ENCODE results near the gene KDM2A.

DNA sequence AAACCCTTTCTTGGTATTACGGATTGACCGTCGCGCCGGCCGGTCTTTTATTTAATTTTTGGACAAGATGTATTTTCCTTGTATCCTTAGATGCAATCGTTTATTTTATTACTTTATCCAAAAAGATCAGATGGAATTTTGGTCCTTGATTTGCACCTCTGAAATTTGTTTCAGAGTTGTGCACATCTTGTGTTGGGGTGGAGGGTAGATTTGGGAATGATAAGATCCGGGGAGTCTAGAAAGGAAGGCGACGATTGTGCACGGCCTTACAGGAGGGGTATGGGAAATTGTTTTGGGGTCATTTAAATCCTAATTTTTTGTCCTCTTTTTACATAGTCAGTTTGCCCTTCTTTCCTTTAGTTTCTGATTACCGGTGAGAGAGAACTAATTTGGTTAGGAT is 1.4 kb downstream of the KDM2A start:
- TF ChIP-seq, protein P1, sequence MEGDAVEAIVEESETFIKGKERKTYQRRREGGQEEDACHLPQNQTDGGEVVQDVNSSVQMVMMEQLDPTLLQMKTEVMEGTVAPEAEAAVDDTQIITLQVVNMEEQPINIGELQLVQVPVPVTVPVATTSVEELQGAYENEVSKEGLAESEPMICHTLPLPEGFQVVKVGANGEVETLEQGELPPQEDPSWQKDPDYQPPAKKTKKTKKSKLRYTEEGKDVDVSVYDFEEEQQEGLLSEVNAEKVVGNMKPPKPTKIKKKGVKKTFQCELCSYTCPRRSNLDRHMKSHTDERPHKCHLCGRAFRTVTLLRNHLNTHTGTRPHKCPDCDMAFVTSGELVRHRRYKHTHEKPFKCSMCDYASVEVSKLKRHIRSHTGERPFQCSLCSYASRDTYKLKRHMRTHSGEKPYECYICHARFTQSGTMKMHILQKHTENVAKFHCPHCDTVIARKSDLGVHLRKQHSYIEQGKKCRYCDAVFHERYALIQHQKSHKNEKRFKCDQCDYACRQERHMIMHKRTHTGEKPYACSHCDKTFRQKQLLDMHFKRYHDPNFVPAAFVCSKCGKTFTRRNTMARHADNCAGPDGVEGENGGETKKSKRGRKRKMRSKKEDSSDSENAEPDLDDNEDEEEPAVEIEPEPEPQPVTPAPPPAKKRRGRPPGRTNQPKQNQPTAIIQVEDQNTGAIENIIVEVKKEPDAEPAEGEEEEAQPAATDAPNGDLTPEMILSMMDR (IDR thresholded peaks at IDR 0.05) = no peak
- TF ChIP-seq EZH2 (IDR thresholded peaks at IDR 0.05; ENCODE audit: borderline replicate concordance, insufficient read depth, low read depth, low read length, poor library complexity, severe bottlenecking) = no peak

Measured in B cell (primary cell).